OCI-LY7 (cell line): ENCODE data around the gene CCDC185. TPM values are rescaled to one million over a fixed set of nuclear protein-coding genes. Genes with fewer than 3 reads are reported as not detected.

ENCODE experiments used
- BruUV-seq: library from RNA; stranded (reverse); fragments of 400-500 nt; replicated peaks from 2 replicates; lab custom pipeline; 2021; lab: Mats Ljungman, UMichigan
- CTCF ChIA-PET: fragments of 300-600 bp; sonication (Branson Sonifier 250); formaldehyde crosslinking; loops from one replicate; lab custom pipeline; 2022; ENCODE audit warnings: antibody characterized with exemption; ENCODE audit not compliant: unreplicated experiment; lab: Charles Lee
- POLR2A ChIA-PET: fragments of 300-600 bp; sonication (Branson Sonifier 250); formaldehyde crosslinking; loops from one replicate; lab custom pipeline; 2022; ENCODE audit warnings: antibody characterized with exemption; lab: Charles Lee
- DNase-seq: peaks from one replicate; pipeline ENCODE4 v3.0.0-alpha.2; 2015; ENCODE audit warnings: low spot score
- H2AFZ ChIP-seq: fragments of 200-600 bp; sonication (generic), shearing (Covaris generic); 2 replicates; pipeline ENCODE4 v1.6.1; 2014; ENCODE audit warnings: mild to moderate bottlenecking, antibody characterized with exemption, low read length, moderate library complexity
- H3K27ac ChIP-seq: fragments of 200-600 bp; sonication (generic); 2 replicates; pipeline ENCODE4 v1.5.1; 2014; ENCODE audit warnings: mixed run types, low read depth, mild to moderate bottlenecking, moderate library complexity, low read length, inconsistent platforms; ENCODE audit not compliant: poor library complexity, severe bottlenecking
- H3K36me3 ChIP-seq: fragments of 200-600 bp; sonication (generic); 2 replicates; pipeline ENCODE4 v1.6.1; 2014; ENCODE audit warnings: mild to moderate bottlenecking, antibody characterized with exemption, low read length, moderate library complexity, mixed read lengths; ENCODE audit not compliant: insufficient read depth
- H3K4me1 ChIP-seq: fragments of 200-600 bp; sonication (generic); 2 replicates; pipeline ENCODE4 v1.5.1; 2014; ENCODE audit warnings: mild to moderate bottlenecking, low read length; ENCODE audit not compliant: insufficient read depth, poor library complexity, severe bottlenecking
- H3K4me2 ChIP-seq: fragments of 200-600 bp; sonication (generic); 2 replicates; pipeline ENCODE4 v1.6.1; 2014; ENCODE audit warnings: mild to moderate bottlenecking, low read length
- H3K4me3 ChIP-seq: fragments of 200-600 bp; sonication (generic); 2 replicates; pipeline ENCODE4 v1.5.1; 2014; ENCODE audit warnings: mild to moderate bottlenecking, low read depth, low read length; ENCODE audit not compliant: poor library complexity, severe bottlenecking
- H3K79me2 ChIP-seq: fragments of 200-600 bp; sonication (generic); 2 replicates; pipeline ENCODE4 v1.6.1; 2016; ENCODE audit warnings: low read depth, mild to moderate bottlenecking, low read length, moderate library complexity, mixed read lengths; ENCODE audit not compliant: insufficient read depth
- H3K9me2 ChIP-seq: fragments of 200-600 bp; sonication (generic); 2 replicates; pipeline ENCODE4 v1.6.1; 2016; ENCODE audit warnings: mild to moderate bottlenecking, low read length, mixed read lengths; ENCODE audit not compliant: insufficient read depth
- H3K9me3 ChIP-seq: fragments of 200-600 bp; sonication (generic); 2 replicates; pipeline ENCODE4 v1.6.1; 2014; ENCODE audit warnings: mild to moderate bottlenecking, mixed run types, low read length, mixed read lengths
- H4K20me1 ChIP-seq: fragments of 200-600 bp; sonication (generic); 2 replicates; pipeline ENCODE4 v1.6.1; 2014; ENCODE audit warnings: mild to moderate bottlenecking, antibody characterized with exemption, low read length, moderate library complexity, mixed read lengths; ENCODE audit not compliant: insufficient read depth
- EZH2phosphoT487 ChIP-seq: fragments of 200-600 bp; sonication (generic); IDR thresholded peaks from 2 replicates; pipeline ENCODE4 v1.6.1; 2018; ENCODE audit warnings: low read depth, borderline replicate concordance, mild to moderate bottlenecking, mixed run types, antibody characterized with exemption, low read length, moderate library complexity, mixed read lengths
- intact Hi-C: fragments of 100-400 bp; cut with micrococcal nuclease; formaldehyde crosslinking; loops from one replicate; pipeline ENCODE4 v1.10.0; 2022; ENCODE audit not compliant: unreplicated experiment
- total RNA-seq, 2 experiments: library from RNA; depleted of rRNA in 1 of 2; stranded (reverse); fragments of >200 nt in 1 of 2; shearing (Covaris generic) in 1 of 2; gene quantifications; 2 replicates each; pipeline ENCODE4 v1.2.3, GENCODE V29; 2014 to 2022
- TF ChIP-seq, protein P1 (sequence below): fragments of 200-600 bp; sonication (generic); conservative IDR thresholded peaks from 2 replicates; pipeline ENCODE4 v1.5.1; 2014; ENCODE audit warnings: mild to moderate bottlenecking, antibody characterized with exemption, low read length, moderate library complexity, mixed read lengths

CCDC185 gene
- total RNA-seq, 2 experiments from 2014 or later, result not detected

- H3K9me3 ChIP-seq, result no peaks in the 10 kb centered on the region
- H2AFZ ChIP-seq, result no peak overlapping the region
- no peaks in the 10 kb centered on the region for H3K9me2 ChIP-seq
- H3K79me2 ChIP-seq, result no peaks in the 10 kb centered on the region
- no TSS peak for BruUV-seq
- ChIA-PET POLR2A (no interaction called here), CTCF (no interaction called here)
- H4K20me1 ChIP-seq, result no peaks in the 10 kb centered on the region
- no peak overlapping the region for H3K4me3 ChIP-seq
- no peak for DNase-seq
- H3K4me1 ChIP-seq, result no peaks in the 10 kb centered on the region
- no peak overlapping the region for H3K4me2 ChIP-seq
- no peak for TF ChIP-seq EZH2phosphoT487
- TF ChIP-seq, protein P1, sequence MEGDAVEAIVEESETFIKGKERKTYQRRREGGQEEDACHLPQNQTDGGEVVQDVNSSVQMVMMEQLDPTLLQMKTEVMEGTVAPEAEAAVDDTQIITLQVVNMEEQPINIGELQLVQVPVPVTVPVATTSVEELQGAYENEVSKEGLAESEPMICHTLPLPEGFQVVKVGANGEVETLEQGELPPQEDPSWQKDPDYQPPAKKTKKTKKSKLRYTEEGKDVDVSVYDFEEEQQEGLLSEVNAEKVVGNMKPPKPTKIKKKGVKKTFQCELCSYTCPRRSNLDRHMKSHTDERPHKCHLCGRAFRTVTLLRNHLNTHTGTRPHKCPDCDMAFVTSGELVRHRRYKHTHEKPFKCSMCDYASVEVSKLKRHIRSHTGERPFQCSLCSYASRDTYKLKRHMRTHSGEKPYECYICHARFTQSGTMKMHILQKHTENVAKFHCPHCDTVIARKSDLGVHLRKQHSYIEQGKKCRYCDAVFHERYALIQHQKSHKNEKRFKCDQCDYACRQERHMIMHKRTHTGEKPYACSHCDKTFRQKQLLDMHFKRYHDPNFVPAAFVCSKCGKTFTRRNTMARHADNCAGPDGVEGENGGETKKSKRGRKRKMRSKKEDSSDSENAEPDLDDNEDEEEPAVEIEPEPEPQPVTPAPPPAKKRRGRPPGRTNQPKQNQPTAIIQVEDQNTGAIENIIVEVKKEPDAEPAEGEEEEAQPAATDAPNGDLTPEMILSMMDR, result no peak
- H3K36me3 ChIP-seq, result no peaks in the 10 kb centered on the region
- intact Hi-C loops, result no loop called here
- H3K27ac ChIP-seq, result no peak overlapping the region
Measured at GRCh38 chr1:223344491-223344890, 48.7 kb upstream of the CCDC185 start.

GRCh38 chr1:223345720-223346119 lies 47.5 kb upstream of the CCDC185 start:
- POLR2A ChIA-PET, result no interaction called here
- H2AFZ ChIP-seq, result no peak overlapping the region
- H3K4me1 ChIP-seq, result no peaks in the 10 kb centered on the region
- CTCF ChIA-PET, result no interaction called here
- H3K79me2 ChIP-seq, result no peaks in the 10 kb centered on the region
- no peak overlapping the region for H3K4me2 ChIP-seq
- no TSS peak for BruUV-seq
- no peaks in the 10 kb centered on the region for H3K9me2 ChIP-seq
- no peak overlapping the region for H3K4me3 ChIP-seq
- H3K9me3 ChIP-seq, result no peaks in the 10 kb centered on the region
- intact Hi-C loops, result no loop called here
- no peak for DNase-seq
- H3K36me3 ChIP-seq, result no peaks in the 10 kb centered on the region
- TF ChIP-seq, protein P1, result no peak
- TF ChIP-seq EZH2phosphoT487, result no peak
- H3K27ac ChIP-seq, result no peak overlapping the region
- H4K20me1 ChIP-seq, result no peaks in the 10 kb centered on the region

- BruUV-seq, result no TSS peak
- Histone ChIP-seq H3K79me2 (no peaks in the 10 kb centered on the region), H3K9me3 (no peaks in the 10 kb centered on the region), H3K4me1 (no peaks in the 10 kb centered on the region), H3K4me2 (no peak overlapping the region), H2AFZ (no peak overlapping the region), H3K4me3 (no peak overlapping the region), H4K20me1 (no peaks in the 10 kb centered on the region), H3K36me3 (no peaks in the 10 kb centered on the region), H3K27ac (no peak overlapping the region), H3K9me2 (no peaks in the 10 kb centered on the region)
- CTCF ChIA-PET, result no interaction called here
- TF ChIP-seq, protein P1, result no peak
- TF ChIP-seq EZH2phosphoT487, result no peak
- POLR2A ChIA-PET, result no interaction called here
- DNase-seq, result no peak
- intact Hi-C loops, result no loop called here
Measured at GRCh38 chr1:223346311-223346710, 46.9 kb upstream of the CCDC185 start.
